HG03025 (cell line): ENCODE results near the gene NTM.

Experiments
- ATAC-seq: cut with Tn5 transposase; IDR thresholded peaks from one replicate; pipeline ENCODE4 v1.9.1; 2021; ENCODE audit warnings: mild to moderate bottlenecking, moderate library complexity; ENCODE audit not compliant: unreplicated experiment, low FRiP score

The NTM gene

DNA sequence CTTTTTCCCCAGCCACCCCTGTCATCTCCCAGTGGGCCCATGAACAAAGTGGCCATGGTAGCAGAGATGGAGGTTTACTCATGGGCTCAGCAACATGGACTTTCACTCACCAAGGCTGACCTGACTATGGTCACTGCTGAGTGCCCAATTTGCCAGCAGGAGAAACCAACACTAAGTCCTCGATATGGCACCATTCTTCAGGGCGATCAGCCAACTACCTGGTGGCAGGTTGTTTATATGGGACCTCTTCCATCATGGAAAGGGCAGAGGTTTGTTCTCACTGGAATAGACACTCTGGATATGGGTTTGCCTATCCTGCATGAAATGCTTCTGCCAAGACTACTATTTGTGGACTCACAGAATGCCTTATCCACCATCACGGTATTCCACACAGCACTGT is 1009.1 kb downstream of the NTM start:
- no peak for ATAC-seq
